ENCODE data around the gene IL1RAP.

- TF ChIP-seq POLR2AphosphoS5 (IDR thresholded peaks at IDR 0.05), result no peak
- TF ChIP-seq, protein P1, sequence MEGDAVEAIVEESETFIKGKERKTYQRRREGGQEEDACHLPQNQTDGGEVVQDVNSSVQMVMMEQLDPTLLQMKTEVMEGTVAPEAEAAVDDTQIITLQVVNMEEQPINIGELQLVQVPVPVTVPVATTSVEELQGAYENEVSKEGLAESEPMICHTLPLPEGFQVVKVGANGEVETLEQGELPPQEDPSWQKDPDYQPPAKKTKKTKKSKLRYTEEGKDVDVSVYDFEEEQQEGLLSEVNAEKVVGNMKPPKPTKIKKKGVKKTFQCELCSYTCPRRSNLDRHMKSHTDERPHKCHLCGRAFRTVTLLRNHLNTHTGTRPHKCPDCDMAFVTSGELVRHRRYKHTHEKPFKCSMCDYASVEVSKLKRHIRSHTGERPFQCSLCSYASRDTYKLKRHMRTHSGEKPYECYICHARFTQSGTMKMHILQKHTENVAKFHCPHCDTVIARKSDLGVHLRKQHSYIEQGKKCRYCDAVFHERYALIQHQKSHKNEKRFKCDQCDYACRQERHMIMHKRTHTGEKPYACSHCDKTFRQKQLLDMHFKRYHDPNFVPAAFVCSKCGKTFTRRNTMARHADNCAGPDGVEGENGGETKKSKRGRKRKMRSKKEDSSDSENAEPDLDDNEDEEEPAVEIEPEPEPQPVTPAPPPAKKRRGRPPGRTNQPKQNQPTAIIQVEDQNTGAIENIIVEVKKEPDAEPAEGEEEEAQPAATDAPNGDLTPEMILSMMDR (IDR thresholded peaks at IDR 0.05), result no peak
- TF ChIP-seq POLR2A (IDR thresholded peaks at IDR 0.05), result no peak
These were observed 26.8 kb upstream of the IL1RAP start for GRCh38 chr3:190486908-190487607.
